ENCODE data around the gene EPM2A.

Gene EPM2A

DNA sequence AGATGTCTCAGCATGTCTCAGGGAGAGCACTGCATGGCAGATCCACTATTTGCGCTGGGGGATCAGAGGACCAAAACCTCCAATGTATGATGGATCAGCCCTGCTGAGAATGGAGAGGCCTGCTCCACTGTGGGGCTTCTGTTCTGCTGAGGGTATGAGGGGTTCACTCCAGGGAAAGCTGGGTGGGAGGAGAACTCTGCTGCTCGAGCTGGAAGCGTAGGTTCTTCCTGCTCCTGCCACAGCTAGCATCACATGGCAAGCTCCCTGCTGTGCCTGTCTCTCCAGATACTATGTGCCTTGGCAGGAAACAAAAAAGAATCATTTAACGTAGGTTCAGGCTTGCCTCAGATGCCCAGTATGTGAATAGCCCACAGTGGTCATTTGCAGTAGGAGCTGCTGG is 105.8 kb downstream of the EPM2A start:
- H3K4me2 ChIP-seq = no peak overlapping the region
- no peak overlapping the region for H3K9ac ChIP-seq
- H3K4me3 ChIP-seq (IDR thresholded peaks at IDR 0.05; ENCODE audit: insufficient read depth, low read depth, low read length) = no peak overlapping the region
- TF ChIP-seq, protein P1, sequence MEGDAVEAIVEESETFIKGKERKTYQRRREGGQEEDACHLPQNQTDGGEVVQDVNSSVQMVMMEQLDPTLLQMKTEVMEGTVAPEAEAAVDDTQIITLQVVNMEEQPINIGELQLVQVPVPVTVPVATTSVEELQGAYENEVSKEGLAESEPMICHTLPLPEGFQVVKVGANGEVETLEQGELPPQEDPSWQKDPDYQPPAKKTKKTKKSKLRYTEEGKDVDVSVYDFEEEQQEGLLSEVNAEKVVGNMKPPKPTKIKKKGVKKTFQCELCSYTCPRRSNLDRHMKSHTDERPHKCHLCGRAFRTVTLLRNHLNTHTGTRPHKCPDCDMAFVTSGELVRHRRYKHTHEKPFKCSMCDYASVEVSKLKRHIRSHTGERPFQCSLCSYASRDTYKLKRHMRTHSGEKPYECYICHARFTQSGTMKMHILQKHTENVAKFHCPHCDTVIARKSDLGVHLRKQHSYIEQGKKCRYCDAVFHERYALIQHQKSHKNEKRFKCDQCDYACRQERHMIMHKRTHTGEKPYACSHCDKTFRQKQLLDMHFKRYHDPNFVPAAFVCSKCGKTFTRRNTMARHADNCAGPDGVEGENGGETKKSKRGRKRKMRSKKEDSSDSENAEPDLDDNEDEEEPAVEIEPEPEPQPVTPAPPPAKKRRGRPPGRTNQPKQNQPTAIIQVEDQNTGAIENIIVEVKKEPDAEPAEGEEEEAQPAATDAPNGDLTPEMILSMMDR (conservative IDR thresholded peaks at IDR 0.05; ENCODE audit: low read depth, low read length) = no peak
- no peaks in the 10 kb centered on the region for H3K79me2 ChIP-seq (ENCODE audit: insufficient read depth, low read depth)
- H3K27me3 ChIP-seq (ENCODE audit: insufficient read depth, low read depth) = no peaks in the 10 kb centered on the region
- H3K4me1 ChIP-seq (ENCODE audit: low read depth, poor library complexity, severe bottlenecking) = no peaks in the 10 kb centered on the region
- no peak overlapping the region for H2AFZ ChIP-seq (ENCODE audit: low read depth)
- H4K20me1 ChIP-seq (ENCODE audit: insufficient read depth) = no peaks in the 10 kb centered on the region
- H3K36me3 ChIP-seq (ENCODE audit: insufficient read depth) = no peaks in the 10 kb centered on the region
- H3K27ac ChIP-seq = no peak overlapping the region

DNA sequence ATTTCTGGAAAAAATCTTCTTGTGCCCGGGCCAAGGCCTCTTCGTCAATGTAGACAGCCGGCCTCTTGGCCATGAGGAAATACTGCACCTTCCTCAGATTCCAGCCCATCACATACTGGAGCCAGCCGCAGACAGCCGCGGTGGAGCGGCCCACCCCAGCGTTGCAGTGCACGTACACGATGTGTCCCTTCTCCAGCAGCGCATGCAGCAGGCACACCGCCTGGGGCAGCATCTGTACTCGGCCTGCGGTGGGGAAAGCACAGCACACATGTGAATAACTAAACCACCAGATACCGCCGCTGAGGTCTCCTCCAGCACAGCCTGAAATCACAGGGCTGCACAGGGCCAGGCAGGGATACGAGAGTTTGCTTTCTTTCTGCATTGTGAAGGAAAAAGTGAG is 107.9 kb downstream of the EPM2A start:
- Histone ChIP-seq H3K9ac (no peak overlapping the region), H3K4me2 (no peak overlapping the region)

DNA sequence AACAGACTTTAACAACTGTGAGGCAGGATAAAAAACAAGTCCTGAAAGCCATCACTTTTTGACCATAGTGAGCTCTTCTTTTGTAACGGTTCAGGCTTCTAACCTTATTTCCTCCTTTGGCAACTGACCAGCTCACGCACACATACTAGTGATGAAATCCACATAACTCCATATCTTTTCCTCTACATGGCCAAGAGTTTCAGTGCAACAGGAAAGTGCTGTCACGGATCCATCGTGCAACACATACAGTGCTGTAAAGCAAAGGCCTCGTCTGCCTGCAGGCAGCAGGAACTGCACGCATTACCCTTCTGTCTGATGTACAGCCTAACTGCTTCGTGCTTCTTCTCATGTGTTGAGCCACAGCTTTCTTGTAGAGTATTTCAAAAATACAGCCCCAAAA is 108.5 kb downstream of the EPM2A start:
- Histone ChIP-seq H3K4me3 (IDR thresholded peaks at IDR 0.05; ENCODE audit: insufficient read depth, low read depth, low read length) (no peak overlapping the region), H3K9ac (no peak overlapping the region), H3K27ac (no peak overlapping the region), H2AFZ (ENCODE audit: low read depth) (no peak overlapping the region), H4K20me1 (ENCODE audit: insufficient read depth) (no peaks in the 10 kb centered on the region), H3K27me3 (ENCODE audit: insufficient read depth, low read depth) (no peaks in the 10 kb centered on the region), H3K4me2 (no peak overlapping the region), H3K4me1 (ENCODE audit: low read depth, poor library complexity, severe bottlenecking) (peaks cover 6% of the 10 kb centered on the region), H3K36me3 (ENCODE audit: insufficient read depth) (no peaks in the 10 kb centered on the region), H3K79me2 (ENCODE audit: insufficient read depth, low read depth) (no peaks in the 10 kb centered on the region)
- TF ChIP-seq, protein P1 (conservative IDR thresholded peaks at IDR 0.05; ENCODE audit: low read depth, low read length) = no peak

More for the DNA sequence above, 107.9 kb downstream of the EPM2A start:
- TF ChIP-seq, protein P1 (conservative IDR thresholded peaks at IDR 0.05; ENCODE audit: low read depth, low read length) = no peak
- Histone ChIP-seq H3K27me3 (ENCODE audit: insufficient read depth, low read depth) (no peaks in the 10 kb centered on the region), H3K27ac (no peak overlapping the region), H3K4me3 (IDR thresholded peaks at IDR 0.05; ENCODE audit: insufficient read depth, low read depth, low read length) (no peak overlapping the region), H3K4me1 (ENCODE audit: low read depth, poor library complexity, severe bottlenecking) (no peaks in the 10 kb centered on the region), H3K36me3 (ENCODE audit: insufficient read depth) (no peaks in the 10 kb centered on the region), H3K79me2 (ENCODE audit: insufficient read depth, low read depth) (no peaks in the 10 kb centered on the region), H4K20me1 (ENCODE audit: insufficient read depth) (no peaks in the 10 kb centered on the region), H2AFZ (ENCODE audit: low read depth) (no peak overlapping the region)

- Histone ChIP-seq H3K79me2 (ENCODE audit: insufficient read depth, low read depth) (no peaks in the 10 kb centered on the region), H3K9ac (no peak overlapping the region), H3K27me3 (ENCODE audit: insufficient read depth, low read depth) (no peaks in the 10 kb centered on the region), H4K20me1 (ENCODE audit: insufficient read depth) (no peaks in the 10 kb centered on the region), H3K4me3 (IDR thresholded peaks at IDR 0.05; ENCODE audit: insufficient read depth, low read depth, low read length) (no peak overlapping the region), H3K4me2 (no peak overlapping the region), H3K4me1 (ENCODE audit: low read depth, poor library complexity, severe bottlenecking) (peaks cover 13% of the 10 kb centered on the region), H2AFZ (ENCODE audit: low read depth) (no peak overlapping the region), H3K27ac (no peak overlapping the region), H3K36me3 (ENCODE audit: insufficient read depth) (no peaks in the 10 kb centered on the region)
- TF ChIP-seq, protein P1 (conservative IDR thresholded peaks at IDR 0.05; ENCODE audit: low read depth, low read length) = no peak
These were observed 112.1 kb downstream of the EPM2A start for GRCh38 chr6:145623231-145623630.
